GM21825 (cell line): Measurements from ENCODE around the gene RTN1.
A peak's percentile ranks its signal among the peaks of the same experiment; 100 is the strongest.
"Not testable (repeated sequence)": the region's sequence is repeated elsewhere in the genome, so short reads cannot be mapped to it uniquely, and the experiment has no call there.

ENCODE experiments used
- ATAC-seq: cut with Tn5 transposase; IDR thresholded peaks from one replicate; pipeline ENCODE4 v1.9.1; 2021; ENCODE audit warnings: mild to moderate bottlenecking, moderate library complexity; ENCODE audit not compliant: unreplicated experiment

Gene RTN1

GRCh38 chr14:59707778-59708561 is 162.6 kb downstream of the RTN1 start:
- no peak for ATAC-seq

DNA sequence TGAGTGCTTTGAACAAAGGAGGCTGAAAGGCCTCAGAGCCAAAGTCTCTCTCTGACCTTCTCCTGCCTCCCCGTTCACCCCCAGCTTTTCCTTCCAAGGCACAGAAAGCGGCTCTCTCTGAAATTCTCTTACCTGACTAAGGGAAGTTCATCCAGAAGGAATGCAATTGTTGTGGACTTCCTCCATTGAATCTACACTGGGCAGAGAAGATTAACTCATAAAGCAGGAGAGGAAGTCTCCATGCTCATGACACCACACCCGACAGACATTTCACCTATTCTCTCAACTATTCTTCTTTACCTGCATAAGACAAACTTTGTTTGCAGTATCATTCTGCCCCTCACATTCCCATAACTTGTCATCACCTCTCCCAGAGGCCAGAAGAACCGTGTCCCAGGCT is 164.7 kb downstream of the RTN1 start:
- ATAC-seq = no peak

GRCh38 chr14:59705245-59705644 is 165.3 kb downstream of the RTN1 start:
- no peak for ATAC-seq

DNA sequence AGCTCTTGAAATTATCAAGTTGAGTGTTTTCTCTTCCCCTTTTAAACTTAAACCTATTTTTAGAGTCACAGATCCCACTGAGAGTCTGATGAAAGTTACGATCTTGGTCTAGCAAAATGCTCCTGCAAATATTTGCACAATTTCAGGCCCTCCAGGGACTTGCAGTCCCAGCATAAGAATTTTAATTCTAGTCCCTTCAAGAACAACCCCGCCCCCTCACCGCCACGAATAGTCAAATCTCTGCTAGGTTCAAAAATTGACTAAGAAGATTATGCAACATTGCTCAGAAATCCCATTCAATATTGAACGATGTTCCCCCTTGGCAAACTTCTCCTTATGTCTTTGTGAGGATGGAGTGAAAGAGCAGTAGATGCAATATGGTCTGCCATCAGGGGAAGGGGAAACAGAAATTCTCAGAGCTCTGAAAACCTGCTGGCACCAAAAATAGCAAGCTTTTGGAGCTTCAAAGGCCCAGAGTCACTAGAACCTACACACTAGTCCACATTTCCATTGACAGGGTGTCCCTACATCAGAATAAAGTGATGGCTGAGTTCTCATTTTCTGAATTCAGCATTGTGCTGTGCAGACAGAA is 166.4 kb downstream of the RTN1 start:
- no peak for ATAC-seq

DNA sequence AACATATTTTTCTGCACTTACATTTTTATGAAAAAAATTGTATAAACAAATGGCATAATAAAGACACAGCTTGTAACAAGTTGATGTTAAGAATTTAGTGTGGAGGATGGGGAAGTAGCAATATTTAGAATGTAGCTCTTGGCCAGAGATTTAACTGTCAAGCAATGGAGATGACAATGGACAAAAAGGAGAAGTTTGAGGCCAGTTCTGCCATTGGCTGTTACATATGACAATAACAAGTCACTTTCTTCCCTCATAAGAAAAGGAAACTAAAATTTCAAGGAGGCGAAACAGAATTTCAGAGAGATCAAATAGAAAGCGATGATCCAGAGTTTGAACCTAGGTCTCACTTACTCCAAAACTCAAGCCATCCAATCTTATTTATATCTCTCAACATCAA is 171.1 kb downstream of the RTN1 start:
- no peak for ATAC-seq

DNA sequence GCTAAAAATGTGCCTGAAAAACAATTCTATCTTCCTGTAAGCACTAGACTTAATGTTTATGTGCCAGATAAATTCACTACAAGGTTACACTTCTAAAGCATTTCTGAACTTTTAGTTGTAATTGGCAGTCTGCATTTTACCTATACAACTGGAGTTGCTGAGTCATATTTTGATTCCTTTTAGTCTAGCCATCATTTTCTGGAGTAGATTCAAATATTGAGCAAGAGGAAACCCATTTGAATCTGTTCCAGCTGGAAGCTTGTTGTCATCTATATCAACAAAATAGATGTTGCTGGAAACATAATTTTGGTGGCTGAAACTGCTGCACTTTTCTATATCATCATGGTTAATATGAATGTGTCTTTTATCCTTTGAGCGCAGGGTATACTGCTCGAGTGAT is 171.8 kb downstream of the RTN1 start:
- ATAC-seq = no peak

- no peak for ATAC-seq
Observed at GRCh38 chr14:59695198-59695597, 175.4 kb downstream of the RTN1 start.

GRCh38 chr14:59691266-59691665 is 179.3 kb downstream of the RTN1 start:
- ATAC-seq = no peak

- no peak for ATAC-seq
Observed at GRCh38 chr14:59690426-59690825, 180.2 kb downstream of the RTN1 start.

GRCh38 chr14:59688224-59689170 is 182.1 kb downstream of the RTN1 start:
- peak; percentile 84 for ATAC-seq

GRCh38 chr14:59687663-59688062 is 182.9 kb downstream of the RTN1 start:
- no peak for ATAC-seq

- ATAC-seq = no peak
Observed at GRCh38 chr14:59679872-59680271, 190.7 kb downstream of the RTN1 start.

DNA sequence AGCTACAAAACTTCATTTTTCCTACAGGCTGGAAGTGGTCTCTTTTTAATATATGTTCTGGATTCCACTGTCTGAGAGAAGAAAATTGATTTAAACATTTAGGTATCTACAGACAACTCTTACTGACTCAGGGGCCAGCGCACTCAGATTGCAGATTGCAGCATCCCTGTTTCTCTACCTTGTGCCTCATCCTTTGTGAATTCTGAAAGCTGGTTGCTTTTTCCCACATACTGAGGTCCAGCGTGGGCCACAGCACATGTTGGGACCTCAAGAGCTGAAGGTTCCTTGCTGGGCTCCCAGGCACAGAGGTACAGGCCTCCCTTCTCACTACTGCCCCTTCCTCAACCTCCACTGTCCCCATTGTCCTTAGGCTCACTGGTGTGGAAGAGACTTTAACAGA is 192.2 kb downstream of the RTN1 start:
- ATAC-seq = no peak

DNA sequence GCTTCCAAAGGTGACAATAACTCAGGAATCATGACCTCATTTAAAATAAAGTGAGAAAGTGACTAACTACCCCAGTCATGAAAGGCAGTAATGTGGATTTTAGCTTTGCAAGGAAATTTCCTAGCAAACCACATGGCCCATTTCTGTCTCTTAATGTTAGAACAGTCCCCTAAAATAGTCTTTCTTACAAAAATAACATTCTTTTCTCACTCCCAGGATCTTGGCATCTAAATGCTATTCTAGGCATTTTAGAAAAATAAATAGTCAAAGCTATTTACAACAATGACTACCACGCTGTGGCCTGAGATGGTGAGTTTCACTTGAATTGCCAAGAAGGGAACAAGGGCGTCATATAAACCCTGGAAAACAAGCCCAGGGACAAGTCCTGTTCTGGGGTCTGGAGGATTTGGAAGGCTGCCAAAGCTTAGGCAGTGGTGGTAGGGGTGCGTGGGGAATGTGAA is 192.8 kb downstream of the RTN1 start:
- ATAC-seq = no peak

GRCh38 chr14:59675394-59675793 is 195.2 kb downstream of the RTN1 start:
- no peak for ATAC-seq

DNA sequence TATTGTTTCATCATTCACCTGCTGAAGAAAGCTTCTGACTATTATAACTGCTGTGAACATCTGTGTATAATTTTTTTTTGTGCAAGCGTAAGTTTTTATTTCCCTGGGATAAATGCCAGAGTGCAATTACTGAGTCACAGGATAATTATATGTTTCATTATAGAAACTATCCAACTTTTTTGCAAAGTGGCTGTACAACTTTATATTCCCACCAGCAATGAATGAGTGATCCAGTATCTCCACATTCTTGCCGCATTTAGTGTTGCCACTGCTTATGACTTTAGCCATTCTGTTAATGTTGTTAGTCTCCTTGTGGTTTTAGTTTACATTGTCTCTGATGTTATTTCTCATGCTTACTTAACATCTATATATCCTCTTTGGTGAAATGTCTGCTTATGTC is 205.8 kb downstream of the RTN1 start:
- no peak for ATAC-seq

GRCh38 chr14:59657769-59658168 is 212.8 kb downstream of the RTN1 start:
- ATAC-seq = no peak

GRCh38 chr14:59656473-59656872 is 214.1 kb downstream of the RTN1 start:
- ATAC-seq = no peak

GRCh38 chr14:59654131-59654530 is 216.4 kb downstream of the RTN1 start:
- not testable (repeated sequence) for ATAC-seq

- not testable (repeated sequence) for ATAC-seq
Observed at GRCh38 chr14:59646832-59647231, 223.7 kb downstream of the RTN1 start.

- no peak for ATAC-seq
Observed at GRCh38 chr14:59638885-59639284, 231.7 kb downstream of the RTN1 start.
